EL (cell line): ENCODE measurements around the gene ESM1.
"Not testable (repeated sequence)": the region's sequence is repeated elsewhere in the genome, so short reads cannot be mapped to it uniquely, and the experiment has no call there.

Experiments used
- DNase-seq: peaks from one replicate; pipeline ENCODE4 v3.0.0-alpha.2; 2016

The ESM1 gene, protein sequence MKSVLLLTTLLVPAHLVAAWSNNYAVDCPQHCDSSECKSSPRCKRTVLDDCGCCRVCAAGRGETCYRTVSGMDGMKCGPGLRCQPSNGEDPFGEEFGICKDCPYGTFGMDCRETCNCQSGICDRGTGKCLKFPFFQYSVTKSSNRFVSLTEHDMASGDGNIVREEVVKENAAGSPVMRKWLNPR

DNA sequence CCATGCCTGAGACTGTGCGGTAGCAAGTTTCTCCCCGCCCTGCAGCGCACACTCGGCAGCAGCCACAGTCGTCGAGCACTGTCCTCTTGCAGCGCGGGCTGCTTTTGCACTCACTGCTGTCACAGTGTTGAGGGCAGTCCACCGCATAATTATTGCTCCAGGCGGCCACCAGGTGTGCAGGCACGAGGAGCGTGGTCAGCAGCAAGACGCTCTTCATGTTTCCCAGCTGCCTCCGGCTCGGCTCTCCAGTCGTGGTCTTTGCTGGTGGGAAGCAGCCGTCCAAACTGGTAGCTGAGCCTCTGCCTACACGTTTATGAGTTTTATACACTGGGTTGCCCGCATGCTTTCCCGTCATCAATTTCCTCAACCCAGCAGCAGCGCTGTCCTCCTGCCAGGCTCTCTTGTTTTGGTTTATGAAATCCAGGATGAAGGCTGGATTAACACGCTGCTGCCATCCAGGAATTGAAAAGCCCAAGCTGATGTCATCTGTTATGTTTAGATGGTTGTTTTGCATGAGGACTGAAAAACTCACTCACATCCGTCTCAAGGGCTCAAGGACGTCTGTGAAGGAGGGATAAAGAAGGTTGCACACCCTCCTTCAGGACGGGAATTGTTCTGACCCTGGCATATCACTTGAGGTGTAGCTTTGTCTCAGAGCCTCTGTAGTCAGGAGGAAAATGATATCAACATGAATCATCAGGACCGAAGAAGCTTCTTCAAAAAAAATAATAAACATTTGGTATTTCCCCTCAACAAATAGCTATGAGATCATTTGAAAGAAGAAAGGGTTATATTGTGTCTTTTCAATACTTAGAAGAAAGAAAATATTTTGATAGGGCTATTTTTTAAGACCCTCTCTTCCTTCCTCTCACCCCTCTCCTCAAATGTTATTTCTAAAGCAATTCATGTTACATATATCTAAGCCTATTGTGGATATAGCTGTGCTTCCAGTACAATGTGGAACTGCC is at the start of gene ESM1:
Gene ESM1, minus strand, starts transcription at position 293 of the 968 bp plus-strand sequence. Its CDS starts 76 bp downstream, at position 217.
- DNase-seq = peak; percentile 86

DNA sequence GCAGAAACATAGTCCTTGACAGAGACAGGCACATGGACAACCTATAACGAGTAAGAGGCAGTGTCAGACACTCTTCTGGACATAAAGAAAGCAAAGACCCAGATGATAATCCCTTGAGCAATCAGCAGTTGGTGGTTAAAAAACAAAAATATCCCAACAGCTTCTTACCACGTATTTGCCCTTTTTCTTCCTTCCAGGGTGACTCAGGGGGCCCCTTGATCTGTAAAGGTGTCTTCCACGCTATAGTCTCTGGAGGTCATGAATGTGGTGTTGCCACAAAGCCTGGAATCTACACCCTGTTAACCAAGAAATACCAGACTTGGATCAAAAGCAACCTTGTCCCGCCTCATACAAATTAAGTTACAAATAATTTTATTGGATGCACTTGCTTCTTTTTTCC is 48.2 kb upstream of the ESM1 start:
- peak; percentile 22 for DNase-seq

DNA sequence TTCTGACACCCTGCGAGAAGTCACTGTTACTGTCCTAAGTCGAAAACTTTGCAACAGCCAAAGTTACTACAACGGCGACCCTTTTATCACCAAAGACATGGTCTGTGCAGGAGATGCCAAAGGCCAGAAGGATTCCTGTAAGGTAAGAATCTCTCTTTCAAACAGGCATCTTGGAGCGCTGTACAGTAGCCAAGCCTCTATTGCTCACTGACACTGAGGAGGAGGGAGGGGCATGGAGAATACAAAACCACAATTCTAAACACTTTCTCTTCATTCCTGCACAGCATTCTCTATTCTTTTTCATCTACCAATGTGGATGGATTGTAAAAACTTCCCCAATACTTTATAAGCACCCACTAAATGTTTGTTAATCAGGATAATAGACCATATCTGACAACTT is 46.1 kb upstream of the ESM1 start:
- no peak for DNase-seq

GRCh38 chr5:55030676-55031369 is 45.4 kb upstream of the ESM1 start:
- no peak for DNase-seq

- no peak for DNase-seq
Observed at GRCh38 chr5:55030220-55030619, 44.8 kb upstream of the ESM1 start.

- DNase-seq = no peak
Observed at GRCh38 chr5:55027595-55027994, 42.2 kb upstream of the ESM1 start.

GRCh38 chr5:55022450-55022849 is 37.1 kb upstream of the ESM1 start:
- DNase-seq = no peak

DNA sequence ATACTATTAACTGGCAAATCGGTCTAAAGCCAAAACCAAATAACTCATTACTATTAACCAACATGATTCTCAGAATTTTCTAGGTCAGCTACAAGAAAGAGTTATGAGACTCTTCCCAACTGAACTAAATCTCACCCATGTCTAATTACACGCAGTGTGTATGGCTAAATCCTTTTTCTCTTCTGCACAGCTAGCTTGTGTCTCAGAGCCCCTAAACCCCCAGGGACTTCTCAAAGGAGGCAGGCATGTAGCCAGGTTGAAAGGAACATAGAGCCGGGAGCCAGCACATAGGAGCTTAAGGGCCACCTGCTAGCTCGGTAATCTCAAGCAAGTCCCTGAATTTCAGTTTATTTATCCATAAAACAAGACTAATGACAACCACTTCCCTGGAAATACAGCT is 36.4 kb upstream of the ESM1 start:
- DNase-seq = no peak

GRCh38 chr5:55021410-55021809 is 36.0 kb upstream of the ESM1 start:
- DNase-seq = no peak

GRCh38 chr5:55010149-55010548 is 24.8 kb upstream of the ESM1 start:
- DNase-seq = not testable (repeated sequence)

GRCh38 chr5:55004729-55005128 is 19.3 kb upstream of the ESM1 start:
- DNase-seq = peak; percentile 60

DNA sequence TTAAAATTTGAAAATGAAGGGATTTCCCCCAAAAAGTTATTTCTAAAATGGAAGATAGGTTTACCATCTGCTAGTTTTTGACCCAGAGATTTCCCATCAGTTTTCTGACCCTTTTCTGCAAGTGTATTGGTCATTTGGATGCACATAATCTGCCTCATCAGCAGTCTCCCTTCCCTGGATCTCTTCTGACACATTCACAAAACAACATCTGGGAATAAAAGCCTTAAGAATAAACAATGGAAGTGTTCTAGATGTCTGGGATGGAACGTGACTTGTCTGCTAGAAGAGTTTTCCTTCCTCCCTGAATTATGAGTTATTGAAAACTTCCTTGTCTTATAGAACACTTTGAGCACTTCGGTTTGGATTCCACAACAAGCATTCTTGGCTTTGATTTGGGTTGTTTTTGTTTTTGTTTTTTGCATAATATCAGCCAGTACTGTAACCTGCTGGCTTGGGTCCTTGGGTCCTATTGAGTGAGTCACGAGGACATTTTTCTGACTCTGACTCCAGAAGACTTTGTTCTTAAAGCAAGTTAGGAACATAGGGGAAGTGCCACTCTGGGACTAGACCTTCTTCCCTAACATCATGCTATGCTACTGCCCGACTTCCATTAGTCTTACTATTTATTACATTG is 18.2 kb upstream of the ESM1 start:
- DNase-seq = peak; percentile 18

DNA sequence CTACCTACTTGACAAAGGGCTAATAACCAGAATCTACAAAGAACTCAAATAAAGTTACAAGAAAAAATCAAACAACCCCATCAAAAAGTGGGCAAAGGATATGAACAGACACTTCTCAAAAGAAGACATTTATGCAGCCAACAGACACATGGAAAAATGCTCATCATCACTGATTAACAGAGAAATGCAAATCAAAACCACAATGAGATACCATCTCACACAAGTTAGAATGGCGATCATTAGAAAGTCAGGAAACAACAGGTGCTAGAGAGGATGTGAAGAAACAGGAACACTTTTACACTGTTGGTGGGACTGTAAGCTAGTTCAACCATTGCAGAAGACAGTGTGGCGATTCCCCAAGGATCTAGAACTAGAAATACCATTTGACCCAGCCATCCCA is 16.8 kb upstream of the ESM1 start:
- not testable (repeated sequence) for DNase-seq

DNA sequence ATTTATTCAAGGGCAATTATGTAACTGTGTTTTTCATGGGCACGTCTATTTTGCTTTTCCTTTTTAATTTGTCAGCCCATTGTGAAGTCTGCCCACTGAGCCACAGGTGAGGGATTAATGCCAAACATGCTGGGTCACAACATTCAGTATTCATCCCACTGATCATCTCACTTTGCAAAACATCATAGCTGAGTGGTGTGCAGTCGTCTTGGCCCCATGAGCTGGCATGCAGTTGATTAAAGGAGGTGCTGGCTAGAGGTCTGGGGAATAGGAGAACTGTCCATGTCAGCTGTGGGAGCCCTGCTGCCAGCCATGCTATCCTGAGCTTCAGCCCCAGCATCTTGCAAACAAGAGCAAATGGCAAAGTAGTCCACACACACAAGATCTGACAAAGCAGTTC is 11.7 kb upstream of the ESM1 start:
- no peak for DNase-seq

DNA sequence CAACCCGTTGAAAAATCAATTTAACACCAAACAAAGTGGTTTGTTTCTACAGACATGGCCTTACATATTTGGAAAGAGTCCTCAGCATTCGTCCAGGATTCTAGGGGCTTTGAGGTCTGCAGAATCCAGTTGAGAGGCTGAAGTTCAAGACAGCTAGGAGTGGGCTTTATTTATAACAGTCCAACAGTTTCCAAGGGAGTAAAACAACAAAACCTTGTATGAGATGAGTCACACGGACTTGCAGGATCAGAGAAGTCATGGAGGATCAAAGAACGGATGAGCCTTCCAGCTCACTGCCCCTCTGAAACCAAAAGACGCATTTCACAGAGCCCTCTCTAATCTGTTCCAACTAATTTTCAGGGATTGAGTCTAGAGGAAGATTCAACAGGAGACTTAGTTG is 11.1 kb upstream of the ESM1 start:
- no peak for DNase-seq

- DNase-seq = no peak
Observed at GRCh38 chr5:54995168-54995567, 9.8 kb upstream of the ESM1 start.

DNA sequence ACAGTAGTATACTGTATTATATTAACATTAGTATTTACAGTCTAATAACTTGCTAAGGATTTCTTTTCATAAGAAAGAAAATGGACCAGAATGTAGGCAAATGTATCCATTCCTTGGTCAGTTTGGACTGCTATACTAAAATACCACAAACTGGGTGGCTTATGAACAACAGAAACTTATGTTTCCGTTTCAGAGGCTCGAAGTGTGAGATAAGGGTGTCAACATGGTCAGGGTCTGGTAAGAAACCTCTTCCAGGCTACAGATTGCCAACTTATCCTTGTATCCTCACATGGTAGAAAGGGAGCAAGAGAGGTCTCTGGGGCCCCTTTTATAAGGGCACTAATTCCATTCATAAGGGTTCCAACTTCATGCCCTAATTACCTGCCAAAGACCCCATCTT is 9.2 kb upstream of the ESM1 start:
- no peak for DNase-seq

- DNase-seq = no peak
Observed at GRCh38 chr5:54993318-54993717, 7.9 kb upstream of the ESM1 start.

DNA sequence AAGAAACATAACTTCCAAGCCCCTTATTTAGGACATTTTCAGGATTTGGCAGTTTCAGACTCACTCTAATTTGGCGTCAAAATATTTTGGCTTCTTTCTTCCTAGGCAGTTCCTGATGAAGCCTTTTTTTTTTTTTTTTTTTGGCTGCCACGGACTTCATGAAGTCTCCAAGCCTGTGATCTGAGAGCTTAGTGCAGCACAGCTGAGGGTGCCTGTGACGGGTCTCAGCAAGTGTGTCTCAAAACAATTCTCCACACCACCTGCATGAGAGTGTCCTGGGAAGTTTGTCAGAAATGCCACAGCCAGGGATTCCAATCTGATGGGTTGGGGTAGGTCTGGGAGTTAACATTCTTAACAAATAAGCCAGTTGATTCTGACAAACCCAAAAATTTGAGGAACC is 6.0 kb upstream of the ESM1 start:
- peak; percentile 28 for DNase-seq

DNA sequence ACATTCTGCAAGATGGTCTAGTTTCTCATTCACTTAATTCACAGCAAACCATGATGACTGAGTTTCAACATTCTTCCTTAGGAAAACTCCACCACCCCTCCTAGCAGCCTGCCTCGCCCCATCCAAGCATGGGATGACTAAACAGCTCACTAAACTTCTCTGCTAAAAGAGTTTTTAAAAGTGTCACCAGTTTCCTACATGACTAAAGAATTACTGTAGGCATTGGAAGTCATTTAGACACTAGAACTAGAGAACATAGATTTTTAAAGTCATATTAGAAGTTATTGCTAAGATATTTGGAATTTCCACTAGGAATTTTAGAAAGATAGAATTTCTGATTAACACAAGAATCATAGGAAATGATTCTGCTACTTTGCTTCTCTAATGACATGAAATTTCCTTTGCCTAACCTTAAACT is 5.5 kb upstream of the ESM1 start:
- DNase-seq = peak; percentile 88

DNA sequence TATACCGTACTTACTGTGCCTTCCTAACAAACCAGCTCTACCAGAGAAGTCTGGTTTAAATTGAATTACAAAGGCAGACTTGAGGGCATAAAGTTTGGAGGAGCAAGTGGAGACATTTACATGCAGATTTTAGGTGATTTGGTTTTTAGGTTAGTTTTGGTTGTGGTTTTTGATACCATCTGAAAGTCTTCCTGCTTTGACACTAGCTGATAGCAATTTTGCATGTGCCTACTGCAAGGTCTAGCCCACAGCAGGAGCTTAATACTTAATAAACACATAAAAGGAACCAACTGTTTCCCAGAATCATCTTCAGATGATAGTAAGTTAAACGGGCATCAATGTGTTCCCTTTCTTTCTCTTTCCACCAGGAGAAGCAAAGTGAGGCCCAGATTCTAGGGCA is 3.4 kb upstream of the ESM1 start:
- no peak for DNase-seq

DNA sequence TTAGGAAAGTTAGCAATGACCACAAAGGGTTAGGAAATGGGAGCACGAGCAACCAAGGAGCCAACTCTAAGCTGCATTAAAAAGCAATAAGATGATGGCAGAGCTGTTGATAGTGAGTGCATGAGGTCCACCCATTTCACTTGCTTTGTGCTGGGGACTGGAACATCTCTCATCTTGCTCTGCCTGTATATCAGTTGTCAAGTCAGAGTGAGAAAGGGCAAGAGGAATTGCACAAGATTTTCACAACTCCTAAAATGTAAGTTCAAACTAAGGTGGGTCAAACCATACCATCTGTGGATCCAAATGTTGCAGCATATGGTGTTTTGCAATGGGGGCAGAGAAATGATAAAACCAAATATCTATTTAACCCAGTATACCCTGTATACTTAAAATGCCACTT is 2.8 kb upstream of the ESM1 start:
- DNase-seq = no peak

DNA sequence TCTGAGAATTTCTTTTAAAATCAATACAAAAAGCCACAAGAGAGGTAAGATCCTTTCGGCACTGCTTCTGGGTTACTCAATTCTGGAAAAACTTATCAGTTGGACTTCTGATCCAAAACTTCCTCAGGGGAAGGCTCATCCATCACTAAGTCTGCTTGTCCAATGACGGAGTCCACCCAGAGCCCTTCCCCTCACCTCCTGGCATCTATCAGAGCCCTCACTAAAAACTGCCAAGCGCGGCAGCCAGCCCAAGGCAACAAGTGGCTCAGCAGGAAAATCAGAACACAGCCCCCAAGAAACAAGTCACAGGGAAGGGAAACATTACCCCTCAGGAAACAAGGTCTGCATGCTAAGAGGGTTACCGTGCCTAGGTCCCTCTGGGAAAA is 869 bp upstream of the ESM1 start:
- DNase-seq = no peak
